GM12874 (cell line): ENCODE measurements around the gene HLA-DPA1.

ENCODE experiments used
- CTCF ChIP-seq: IDR thresholded peaks from 2 replicates; pipeline ENCODE4 v1.5.1; 2011; ENCODE audit warnings: low read depth, mild to moderate bottlenecking, control low read depth, low read length, moderate library complexity; ENCODE audit not compliant: insufficient read depth

Gene HLA-DPA1

GRCh38 chr6:33019372-33019771, 54.1 kb downstream of the HLA-DPA1 start:
- no peak for TF ChIP-seq CTCF

- no peak for TF ChIP-seq CTCF
Measured at GRCh38 chr6:33018904-33019303, 54.5 kb downstream of the HLA-DPA1 start.

- no peak for TF ChIP-seq CTCF
Measured at GRCh38 chr6:33018418-33018817, 55.0 kb downstream of the HLA-DPA1 start.

- no peak for TF ChIP-seq CTCF
Measured at GRCh38 chr6:33017694-33018353, 55.6 kb downstream of the HLA-DPA1 start.

GRCh38 chr6:33017018-33017417, 56.4 kb downstream of the HLA-DPA1 start:
- no peak for TF ChIP-seq CTCF

GRCh38 chr6:33015798-33016197, 57.7 kb downstream of the HLA-DPA1 start:
- no peak for TF ChIP-seq CTCF

- peak; percentile 45; the same call in 1 of the 2 replicates for TF ChIP-seq CTCF
Measured at GRCh38 chr6:33014841-33015634, 58.4 kb downstream of the HLA-DPA1 start.
